NOMO-1 (cell line): ENCODE results near the gene ZFYVE9.

ENCODE experiments used
- DNase-seq, 2 experiments: peaks; one replicate each; lab custom pipeline; 2025; ENCODE audit not compliant: unreplicated experiment in 2 of 2; lab: John Stamatoyannopoulos, UW

The ZFYVE9 gene

GRCh38 chr1:52321061-52321460 is 179.2 kb downstream of the ZFYVE9 start:
- no peak for DNase-seq

- DNase-seq, result no peak
Measured at GRCh38 chr1:52323731-52324130, 181.8 kb downstream of the ZFYVE9 start.

GRCh38 chr1:52325786-52326185 is 183.9 kb downstream of the ZFYVE9 start:
- DNase-seq, result no peak

GRCh38 chr1:52328615-52329014 is 186.7 kb downstream of the ZFYVE9 start:
- no peak for DNase-seq

GRCh38 chr1:52332411-52332810 is 190.5 kb downstream of the ZFYVE9 start:
- no peak for DNase-seq

- no peak for DNase-seq
Measured at GRCh38 chr1:52334906-52335528, 193.1 kb downstream of the ZFYVE9 start.

GRCh38 chr1:52337439-52337838 is 195.6 kb downstream of the ZFYVE9 start:
- no peak for DNase-seq

GRCh38 chr1:52341655-52342260 is 199.9 kb downstream of the ZFYVE9 start:
- no peak for DNase-seq

GRCh38 chr1:52343979-52344378 is 202.1 kb downstream of the ZFYVE9 start:
- DNase-seq, result no peak

- no peak for DNase-seq
Measured at GRCh38 chr1:52345252-52345651, 203.4 kb downstream of the ZFYVE9 start.

- DNase-seq, result no peak
Measured at GRCh38 chr1:52346653-52347052, 204.8 kb downstream of the ZFYVE9 start.

GRCh38 chr1:52348704-52349300 is 206.9 kb downstream of the ZFYVE9 start:
- no peak for DNase-seq

- no peak for DNase-seq
Measured at GRCh38 chr1:52352690-52353089, 210.8 kb downstream of the ZFYVE9 start.

GRCh38 chr1:52355436-52355835 is 213.5 kb downstream of the ZFYVE9 start:
- DNase-seq, result no peak

GRCh38 chr1:52355847-52356505 is 214.1 kb downstream of the ZFYVE9 start:
- DNase-seq, result no peak

GRCh38 chr1:52356818-52357355 is 215.0 kb downstream of the ZFYVE9 start:
- DNase-seq, result no peak

- DNase-seq, result no peak
Measured at GRCh38 chr1:52357397-52357796, 215.5 kb downstream of the ZFYVE9 start.

GRCh38 chr1:52358851-52359497 is 217.1 kb downstream of the ZFYVE9 start:
- DNase-seq, result no peak

GRCh38 chr1:52359676-52360594 is 218.0 kb downstream of the ZFYVE9 start:
- DNase-seq, result no peak

- DNase-seq, result no peak
Measured at GRCh38 chr1:52360595-52360968, 218.7 kb downstream of the ZFYVE9 start.
